Nephron progenitor cell (in vitro differentiated cells): ENCODE measurements around the gene GALNT18.

Source experiments
- DNase-seq: peaks from one replicate; pipeline ENCODE4 v3.0.0; 2021
- H3K27ac Mint-ChIP-seq: 2 replicates; pipeline ENCODE4 v1.8.0; 2021; ENCODE audit warnings: mild to moderate bottlenecking, moderate library complexity, mixed read lengths
- H3K27me3 Mint-ChIP-seq: 2 replicates; pipeline ENCODE4 v1.8.0; 2021; ENCODE audit warnings: mild to moderate bottlenecking, low read depth, mixed read lengths; ENCODE audit not compliant: poor library complexity
- H3K36me3 Mint-ChIP-seq: 2 replicates; pipeline ENCODE4 v1.8.0; 2021; ENCODE audit warnings: low read depth, mixed read lengths
- H3K4me1 Mint-ChIP-seq: 2 replicates; pipeline ENCODE4 v1.8.0; 2021; ENCODE audit warnings: mixed read lengths
- H3K4me3 Mint-ChIP-seq: 2 replicates; pipeline ENCODE4 v1.8.0; 2021; ENCODE audit warnings: mild to moderate bottlenecking, moderate library complexity, mixed read lengths
- H3K9me3 Mint-ChIP-seq: 2 replicates; pipeline ENCODE4 v1.8.0; 2021; ENCODE audit warnings: mild to moderate bottlenecking, moderate library complexity, mixed read lengths
- CTCF ChIP-seq: fragments of 200-600 bp; sonication (generic); IDR thresholded peaks from 2 replicates; pipeline ENCODE4 v1.5.0; 2021; ENCODE audit warnings: antibody characterized with exemption

The GALNT18 gene

GRCh38 chr11:11621573-11622339 lies at the start of gene GALNT18:
Gene GALNT18 (minus strand): TSS chr11:11622005.
- Mint-ChIP-seq H3K36me3 (no peaks in the 10 kb centered on the region), H3K27me3 (peaks cover 69% of the 10 kb centered on the region), H3K4me1 (peaks cover 35% of the 10 kb centered on the region), H3K4me3 (peak within 1 kb of the TSS; percentile 87), H3K9me3 (no peaks in the 10 kb centered on the region), H3K27ac (no peak within 1 kb of the TSS)
- DNase-seq = peak; percentile 94
- peak; percentile 12 for TF ChIP-seq CTCF

DNA sequence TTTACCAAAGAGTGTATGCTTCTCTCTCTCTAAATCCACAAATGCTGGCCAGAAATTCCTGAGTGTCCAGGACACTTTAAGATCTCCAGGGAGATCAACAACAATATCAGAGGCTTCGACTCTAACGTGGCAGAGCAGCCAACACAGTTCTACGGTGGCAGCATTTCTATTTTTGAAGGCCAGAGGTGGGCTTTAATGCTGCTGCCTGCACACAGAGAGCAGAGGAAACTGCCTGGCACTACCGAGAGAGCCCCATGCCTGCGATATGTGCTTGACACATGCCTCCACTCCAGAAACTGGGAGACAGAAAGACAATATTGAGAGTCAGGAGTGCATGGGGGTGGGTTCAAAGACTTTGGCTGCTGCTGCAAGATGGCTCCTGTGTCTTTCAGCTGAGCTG lies 48.8 kb upstream of the GALNT18 start:
- Mint-ChIP-seq H3K4me3 (no peak overlapping the region), H3K4me1 (peaks cover 11% of the 10 kb centered on the region), H3K27me3 (peaks cover 29% of the 10 kb centered on the region), H3K27ac (no peak overlapping the region), H3K9me3 (peaks cover 10% of the 10 kb centered on the region), H3K36me3 (peaks cover 5% of the 10 kb centered on the region)
- TF ChIP-seq CTCF = no peak
- no peak for DNase-seq

GRCh38 chr11:11669233-11669846 lies 47.5 kb upstream of the GALNT18 start:
- H3K27ac Mint-ChIP-seq = no peak overlapping the region
- H3K4me3 Mint-ChIP-seq = no peak overlapping the region
- peaks cover 5% of the 10 kb centered on the region for H3K36me3 Mint-ChIP-seq
- peaks cover 18% of the 10 kb centered on the region for H3K4me1 Mint-ChIP-seq
- peaks cover 10% of the 10 kb centered on the region for H3K9me3 Mint-ChIP-seq
- peaks cover 27% of the 10 kb centered on the region for H3K27me3 Mint-ChIP-seq
- DNase-seq = no peak
- TF ChIP-seq CTCF = no peak

- peaks cover 10% of the 10 kb centered on the region for H3K9me3 Mint-ChIP-seq
These were observed 47.0 kb upstream of the GALNT18 start for GRCh38 chr11:11668781-11669180.

GRCh38 chr11:11668274-11668673 lies 46.5 kb upstream of the GALNT18 start:
- Mint-ChIP-seq H3K4me3 (no peak overlapping the region), H3K36me3 (peaks cover 5% of the 10 kb centered on the region), H3K9me3 (peaks cover 10% of the 10 kb centered on the region), H3K27ac (no peak overlapping the region), H3K27me3 (peaks cover 34% of the 10 kb centered on the region), H3K4me1 (peaks cover 29% of the 10 kb centered on the region)
- DNase-seq = no peak
- TF ChIP-seq CTCF = no peak

More at GRCh38 chr11:11668781-11669180, 47.0 kb upstream of the GALNT18 start:
- H3K4me3 Mint-ChIP-seq = no peak overlapping the region
- DNase-seq = no peak
- H3K27me3 Mint-ChIP-seq = peaks cover 29% of the 10 kb centered on the region
- H3K27ac Mint-ChIP-seq = no peak overlapping the region
- H3K4me1 Mint-ChIP-seq = peaks cover 24% of the 10 kb centered on the region
- H3K36me3 Mint-ChIP-seq = peaks cover 5% of the 10 kb centered on the region
- no peak for TF ChIP-seq CTCF
